Thoracic aorta (tissue), 2 donors: ENCODE measurements around the gene DYNC2LI1. TPM values are rescaled to one million over a fixed set of nuclear protein-coding genes. Genes with fewer than 3 reads are reported as not detected.

Experiments
- ATAC-seq: fragments of 150-250 bp; one replicate; pipeline ENCODE4 v1.8.0; 2017; ENCODE audit warnings: low read depth; ENCODE audit not compliant: insufficient number of reproducible peaks, low FRiP score
- DNase-seq: peaks from one replicate; pipeline ENCODE4 v3.0.0-alpha.2; 2020; ENCODE audit warnings: low spot score
- H3K27ac ChIP-seq, 2 donors: fragments of 200-600 bp; sonication (generic); 1 replicate in 1 of 2; 2 replicates in 1 of 2; pipeline ENCODE4 v1.5.1; 2016; ENCODE audit warnings: mild to moderate bottlenecking in 2 of 2, moderate library complexity in 2 of 2
- H3K27me3 ChIP-seq: fragments of 200-600 bp; sonication (generic); replicated peaks from 2 replicates; pipeline ENCODE4 v1.6.0; 2016; ENCODE audit warnings: mild to moderate bottlenecking; ENCODE audit not compliant: insufficient read depth
- H3K36me3 ChIP-seq: fragments of 200-600 bp; sonication (generic); one replicate; pipeline ENCODE4 v1.5.1; 2016
- H3K4me1 ChIP-seq, 2 donors: fragments of 200-600 bp; sonication (generic); 1 replicate in 1 of 2; 2 replicates in 1 of 2; pipeline versions ENCODE4 v1.5.1 to v1.6.0; 2016; ENCODE audit warnings: low read depth in 2 of 2, mild to moderate bottlenecking in 1 of 2; ENCODE audit not compliant: control insufficient read depth in 1 of 2
- H3K4me3 ChIP-seq: fragments of 200-600 bp; sonication (generic); 2 replicates; pipeline ENCODE4 v1.5.1; 2016; ENCODE audit warnings: mild to moderate bottlenecking
- H3K9me3 ChIP-seq: fragments of 200-600 bp; sonication (generic); 2 replicates; pipeline ENCODE4 v1.5.1; 2016
- CTCF ChIP-seq: fragments of 200-600 bp; sonication (generic); IDR thresholded peaks from one replicate; pipeline ENCODE4 v1.5.1; 2019; ENCODE audit warnings: antibody characterized with exemption
- total RNA-seq, 2 donors: library from RNA; depleted of rRNA; stranded (reverse); fragments of >200 nt; gene quantifications; one replicate each; pipeline versions ENCODE4 v1.1.0 to v1.2.3, GENCODE V29; 2016

DYNC2LI1 gene
- total RNA-seq, 2 donors from 2014 or later = 32.9 to 41.6 TPM

- TF ChIP-seq CTCF = no peak
- Histone ChIP-seq H3K4me3 (no peak overlapping the region), H3K4me1 (no peaks in the 10 kb centered on the region), H3K27ac (no peak overlapping the region), H3K36me3 (no peaks in the 10 kb centered on the region), H3K9me3 (no peaks in the 10 kb centered on the region), H3K27me3 (no peaks in the 10 kb centered on the region)
- ATAC-seq = no peak
- no peak for DNase-seq
Observed at GRCh38 chr2:43818761-43819160, 44.9 kb downstream of the DYNC2LI1 start.

GRCh38 chr2:43819491-43820163 is 45.8 kb downstream of the DYNC2LI1 start:
- Histone ChIP-seq H3K4me3 (no peak overlapping the region), H3K9me3 (no peaks in the 10 kb centered on the region), H3K36me3 (no peaks in the 10 kb centered on the region), H3K27me3 (no peaks in the 10 kb centered on the region), H3K27ac (no peak overlapping the region), H3K4me1 (no peaks in the 10 kb centered on the region)
- DNase-seq = no peak
- no peak for TF ChIP-seq CTCF
- no peak for ATAC-seq

- no peaks in the 10 kb centered on the region for H3K9me3 ChIP-seq
- H3K27me3 ChIP-seq = no peaks in the 10 kb centered on the region
- ATAC-seq (no peak), DNase-seq (no peak)
- no peak overlapping the region for H3K27ac ChIP-seq
- TF ChIP-seq CTCF = no peak
- no peaks in the 10 kb centered on the region for H3K36me3 ChIP-seq
- no peaks in the 10 kb centered on the region for H3K4me1 ChIP-seq
- no peak overlapping the region for H3K4me3 ChIP-seq
Observed at GRCh38 chr2:43822839-43823238, 49.0 kb downstream of the DYNC2LI1 start.

GRCh38 chr2:43823751-43824150 is 49.9 kb downstream of the DYNC2LI1 start:
- Histone ChIP-seq H3K4me3 (no peak overlapping the region), H3K4me1 (no peaks in the 10 kb centered on the region), H3K36me3 (no peaks in the 10 kb centered on the region), H3K27ac (no peak overlapping the region), H3K27me3 (no peaks in the 10 kb centered on the region), H3K9me3 (no peaks in the 10 kb centered on the region)
- no peak for ATAC-seq
- no peak for TF ChIP-seq CTCF
- DNase-seq = no peak

GRCh38 chr2:43824512-43824911 is 50.7 kb downstream of the DYNC2LI1 start:
- H3K27ac ChIP-seq = no peak overlapping the region
- H3K36me3 ChIP-seq = no peaks in the 10 kb centered on the region
- no peaks in the 10 kb centered on the region for H3K4me1 ChIP-seq
- no peaks in the 10 kb centered on the region for H3K27me3 ChIP-seq
- ATAC-seq (no peak), DNase-seq (no peak)
- no peak overlapping the region for H3K4me3 ChIP-seq
- no peak for TF ChIP-seq CTCF
- H3K9me3 ChIP-seq = no peaks in the 10 kb centered on the region
